HG03378 (cell line): Measurements from ENCODE around the gene UMPS.

ENCODE experiments used
- ATAC-seq: cut with Tn5 transposase; IDR thresholded peaks from one replicate; pipeline ENCODE4 v1.9.1; 2021; ENCODE audit warnings: mild to moderate bottlenecking, moderate library complexity; ENCODE audit not compliant: unreplicated experiment

The UMPS gene

DNA sequence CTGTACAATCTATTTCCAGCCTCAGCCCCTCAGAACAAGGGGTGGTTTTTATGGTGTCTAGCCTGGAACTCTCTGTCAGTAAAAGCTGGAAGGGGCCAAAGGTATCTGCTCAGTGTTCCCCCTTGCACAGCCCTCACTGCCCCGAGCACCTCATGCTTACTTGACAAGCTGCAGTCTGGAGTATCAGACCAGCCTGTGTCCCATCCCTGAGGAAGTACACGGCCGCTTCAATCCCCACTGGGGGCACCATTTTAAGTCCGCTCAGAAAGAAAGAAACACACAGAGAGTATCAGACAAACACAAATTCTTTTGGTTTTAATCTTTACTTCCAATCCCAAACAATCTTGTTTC, 32.4 kb downstream of the UMPS start:
- no peak for ATAC-seq

DNA sequence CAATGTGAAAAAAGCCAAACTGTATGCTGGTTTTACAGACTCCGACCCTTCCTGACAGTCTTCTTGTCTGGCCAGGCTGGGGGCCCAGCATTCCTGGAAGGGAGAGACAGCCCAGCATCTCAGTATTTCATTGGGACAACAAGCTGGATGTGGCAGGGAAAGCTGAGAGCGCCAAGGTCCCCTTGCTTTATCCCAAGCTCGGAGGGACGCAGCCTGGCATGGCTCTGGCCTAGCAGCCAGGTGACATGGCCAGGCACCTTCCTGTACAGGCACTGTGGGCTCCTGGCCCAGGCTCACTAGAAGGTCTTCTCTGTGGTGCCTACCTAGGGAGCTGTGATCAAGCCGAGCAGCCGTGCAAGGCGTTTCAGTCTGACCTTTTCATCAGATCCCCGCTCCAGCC, 33.0 kb downstream of the UMPS start:
- ATAC-seq: no peak

DNA sequence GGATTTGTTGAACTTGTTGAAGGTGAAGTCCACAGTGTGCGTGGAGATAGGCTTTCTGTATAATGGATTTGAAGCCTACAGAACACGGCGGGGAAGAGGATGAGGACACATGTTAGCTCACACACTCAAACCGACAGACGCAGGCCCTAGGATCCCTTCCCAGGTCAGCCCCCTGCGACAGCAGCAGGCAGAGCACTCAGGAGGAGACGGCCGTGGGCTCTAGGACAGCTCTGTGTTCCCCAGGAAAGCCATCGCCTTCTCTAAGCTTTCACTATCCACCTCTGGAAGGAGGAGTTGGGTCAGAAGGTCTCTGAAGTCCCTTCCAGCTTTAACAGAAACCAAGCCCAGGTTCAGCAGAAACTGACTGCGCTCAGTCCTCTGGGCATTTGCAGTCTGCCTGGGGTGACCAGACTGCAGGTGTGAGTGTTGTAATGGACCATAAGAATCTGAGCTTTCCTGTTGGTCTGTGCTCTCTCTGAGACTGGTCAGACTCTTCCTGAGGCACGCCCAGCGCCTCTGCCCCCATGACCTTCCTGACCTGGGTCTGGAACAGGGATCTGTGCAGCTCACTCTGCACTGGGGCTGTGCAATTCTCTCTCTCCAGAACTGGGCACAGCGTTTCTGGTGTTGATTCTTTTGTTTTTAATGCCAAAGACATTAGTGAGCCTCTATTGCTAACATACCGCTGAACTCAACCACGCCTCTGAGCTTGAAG, 33.5 kb downstream of the UMPS start:
- no peak for ATAC-seq

DNA sequence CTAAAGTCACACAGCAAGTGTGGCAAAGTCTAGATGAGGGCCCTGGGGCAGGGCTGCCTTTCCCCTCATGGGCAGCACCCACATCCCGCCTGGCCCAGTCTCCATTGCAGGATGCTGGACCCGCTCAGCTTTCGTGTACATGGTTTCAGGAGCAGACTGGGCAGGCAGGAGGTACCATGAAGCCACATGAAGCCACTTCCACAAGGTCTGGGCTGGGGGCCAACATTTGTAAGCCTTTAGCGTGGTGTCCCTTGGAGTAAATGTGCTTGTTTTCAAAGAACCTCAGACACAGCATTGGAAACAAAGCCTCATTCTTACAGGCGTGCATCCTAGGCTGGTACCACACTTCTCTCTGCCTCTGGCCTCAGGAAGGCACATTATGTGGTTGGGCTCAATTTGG, 34.5 kb downstream of the UMPS start:
- ATAC-seq: no peak

DNA sequence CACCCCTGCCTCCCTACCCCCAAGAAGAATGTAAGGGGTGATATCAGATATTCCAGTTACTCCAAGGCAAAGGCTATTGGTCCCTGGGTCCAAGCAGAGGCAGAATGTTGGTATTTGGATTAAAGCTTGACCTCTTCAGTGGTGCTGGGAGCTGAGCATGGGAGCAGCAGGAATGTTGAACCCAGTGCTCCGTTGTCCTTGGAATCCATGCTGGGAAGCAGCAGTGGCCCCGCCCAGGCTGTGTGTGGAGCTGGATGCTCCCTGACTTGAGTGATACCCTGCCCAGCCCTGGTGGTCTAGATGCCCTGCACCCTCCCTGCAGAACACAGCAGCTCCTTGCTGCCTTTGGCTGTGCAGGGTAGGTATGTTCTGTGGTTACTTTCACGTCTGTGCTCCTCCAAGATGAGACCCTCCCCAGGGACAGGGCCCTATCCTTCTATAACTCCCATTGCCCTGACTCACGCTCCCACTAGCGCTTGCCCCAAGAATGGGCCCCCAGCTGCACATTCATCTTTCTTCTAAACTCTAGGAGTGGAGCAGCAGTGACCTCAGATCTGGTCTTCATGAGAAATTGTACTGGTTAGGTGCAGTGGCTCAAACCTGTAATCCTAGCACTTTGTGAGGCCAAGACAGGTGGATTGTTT, 35.1 kb downstream of the UMPS start:
- ATAC-seq: no peak

DNA sequence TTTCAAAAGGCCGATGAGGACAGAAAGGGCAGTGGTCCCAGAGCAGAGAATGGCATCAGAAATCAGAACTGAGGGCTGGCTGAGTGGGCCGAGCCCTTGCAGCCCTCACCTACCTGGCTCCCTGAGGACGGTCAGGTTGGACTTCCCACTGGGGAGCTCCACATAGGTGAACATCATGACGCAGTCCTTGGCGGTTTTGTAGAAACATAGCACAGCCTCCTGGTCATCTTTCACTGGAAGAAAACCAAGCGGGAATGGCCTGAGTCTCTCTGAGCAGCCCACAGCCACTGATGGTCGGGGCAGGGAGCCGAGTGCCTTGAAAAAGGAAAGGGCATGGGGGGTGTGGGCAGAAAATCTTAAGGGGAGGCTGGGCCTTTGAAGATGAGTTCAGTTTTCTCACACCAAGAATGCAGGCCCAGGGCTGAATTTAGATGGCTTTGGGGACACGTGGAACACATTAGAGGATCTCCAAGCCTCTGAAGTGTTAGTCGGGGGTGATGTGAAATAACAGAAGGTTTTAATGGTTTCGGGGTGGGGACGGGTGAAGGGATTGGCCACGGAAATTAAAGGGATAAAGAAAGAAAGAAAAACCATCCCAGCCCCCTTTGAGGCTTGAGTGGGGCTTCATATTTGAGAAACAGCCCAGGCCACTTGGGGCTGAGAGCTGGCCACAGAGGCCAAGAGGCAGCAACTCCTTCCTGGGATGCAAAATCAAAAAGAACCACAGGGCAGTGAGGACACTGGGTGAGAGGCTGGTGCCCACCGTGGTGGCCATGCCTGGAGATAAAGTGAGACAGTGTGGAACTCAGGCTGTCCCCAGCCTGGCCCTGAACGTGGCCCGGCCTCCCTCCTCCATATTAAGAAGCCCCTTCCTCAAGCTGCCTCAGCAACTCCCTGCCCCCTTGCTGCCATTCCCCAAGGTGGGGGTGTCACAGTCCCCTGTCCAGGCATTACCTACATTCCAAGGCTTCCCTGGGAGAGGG, 36.2 kb downstream of the UMPS start:
- no peak for ATAC-seq

DNA sequence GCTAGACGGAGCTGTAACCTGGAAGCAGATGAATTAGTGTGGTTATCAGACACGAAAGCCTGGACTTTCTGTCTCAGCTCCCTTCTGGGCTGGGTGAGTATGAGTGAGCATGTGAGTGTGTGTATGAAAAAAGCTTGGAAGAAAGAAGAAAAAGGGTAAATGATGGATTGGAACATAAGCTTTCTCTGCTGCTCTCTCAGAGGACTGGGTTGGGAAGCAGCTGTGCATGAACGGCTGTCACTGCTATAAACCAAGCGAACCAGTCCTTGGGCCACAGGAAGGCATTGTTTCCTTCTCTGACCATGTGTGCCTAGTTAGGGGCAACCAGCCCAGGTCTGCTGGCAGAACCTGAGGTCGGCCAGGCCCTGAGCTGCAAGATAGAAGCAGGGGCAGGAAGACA, 37.0 kb downstream of the UMPS start:
- ATAC-seq: no peak

DNA sequence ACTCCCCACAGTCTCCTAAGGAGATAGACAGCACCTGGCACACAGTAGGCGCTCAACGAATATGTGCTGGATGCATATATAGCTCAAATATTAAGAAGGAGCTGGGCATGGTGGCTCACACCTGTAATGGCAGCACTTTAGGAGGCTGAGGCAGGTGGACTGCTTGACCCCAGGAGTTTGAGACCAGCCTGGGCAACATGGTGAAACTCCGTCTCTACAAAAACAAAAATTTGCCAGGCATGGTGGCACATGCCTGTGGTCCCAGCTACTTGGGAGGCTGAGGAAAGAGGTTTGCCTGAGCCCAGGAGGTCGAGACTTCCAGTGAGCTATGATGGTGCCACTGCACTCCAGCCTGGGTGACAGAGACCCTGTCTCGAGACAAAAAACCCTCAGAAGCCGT, 37.4 kb downstream of the UMPS start:
- no peak for ATAC-seq

DNA sequence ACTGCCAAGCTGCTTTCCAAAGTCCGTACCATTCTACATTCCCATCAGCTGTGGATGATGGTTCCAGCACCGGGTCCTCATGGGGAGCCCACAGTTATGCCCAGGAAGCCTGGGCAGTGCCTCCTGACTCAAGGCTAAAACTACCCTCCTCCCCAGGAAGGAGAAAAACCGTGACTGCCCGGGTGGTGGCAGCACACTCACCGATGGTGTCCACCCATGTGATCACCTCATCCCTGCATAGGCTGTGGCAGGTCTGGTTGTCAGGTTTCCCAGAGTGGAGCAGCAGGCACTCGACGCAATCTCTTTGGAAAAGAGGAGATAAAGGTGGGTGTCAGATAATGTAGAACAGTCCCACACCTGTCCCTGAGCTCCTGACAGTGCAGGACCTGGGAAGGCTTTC, 38.6 kb downstream of the UMPS start:
- ATAC-seq: no peak

DNA sequence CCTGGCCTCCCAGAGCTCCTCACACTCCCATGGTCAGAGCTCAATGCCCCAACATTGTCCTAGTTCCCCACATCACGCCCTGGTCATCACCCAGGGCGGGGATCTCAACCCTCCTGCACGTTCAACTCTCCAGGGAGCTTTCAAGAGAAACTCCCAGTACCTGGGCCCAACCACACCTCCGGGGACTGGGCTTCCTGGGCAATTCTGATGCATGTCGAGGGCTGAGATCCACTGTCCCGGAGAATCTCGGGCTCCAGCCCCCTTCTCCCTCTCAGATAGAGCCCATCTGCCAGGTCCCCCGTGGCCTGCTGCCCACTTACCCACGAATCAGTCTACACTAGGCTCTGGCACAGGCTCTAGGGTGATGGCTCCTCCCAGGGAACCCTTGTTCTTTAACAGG, 39.2 kb downstream of the UMPS start:
- no peak for ATAC-seq

DNA sequence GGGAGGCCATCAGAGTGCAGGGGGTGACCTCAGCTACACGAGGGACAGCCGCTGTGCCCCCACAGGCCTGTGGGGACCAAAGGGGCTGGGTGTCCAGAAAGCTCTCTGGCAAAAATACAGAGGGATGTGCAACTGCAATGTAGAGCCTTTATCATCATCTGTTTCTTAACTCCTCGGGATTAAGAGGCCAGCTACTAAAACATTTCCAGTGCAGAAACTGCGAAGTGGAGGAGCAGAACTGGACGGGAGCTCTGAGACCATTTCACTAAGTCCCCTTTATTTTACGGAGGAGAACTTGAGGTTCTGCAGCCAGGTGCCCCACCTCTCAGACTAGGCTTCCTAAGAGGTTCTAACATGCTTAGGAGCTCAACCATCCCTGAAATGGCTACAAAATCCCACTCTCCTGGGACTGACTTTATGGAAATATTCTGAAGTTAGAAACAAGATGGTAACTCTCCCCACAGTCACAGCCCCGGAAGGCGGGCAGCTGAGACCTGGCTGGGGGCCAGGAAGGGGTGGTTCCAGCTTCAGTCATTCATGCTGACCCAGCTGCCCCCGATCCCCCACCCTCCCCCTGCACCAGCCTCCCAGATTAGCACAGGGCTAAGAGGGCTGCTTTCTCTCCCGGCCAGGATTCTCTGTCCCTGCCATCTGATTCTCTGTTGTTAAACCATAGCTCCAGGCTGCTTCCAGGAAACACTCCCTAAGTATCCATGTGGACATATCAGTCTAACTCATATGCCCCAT, 40.3 kb downstream of the UMPS start:
- no peak for ATAC-seq

DNA sequence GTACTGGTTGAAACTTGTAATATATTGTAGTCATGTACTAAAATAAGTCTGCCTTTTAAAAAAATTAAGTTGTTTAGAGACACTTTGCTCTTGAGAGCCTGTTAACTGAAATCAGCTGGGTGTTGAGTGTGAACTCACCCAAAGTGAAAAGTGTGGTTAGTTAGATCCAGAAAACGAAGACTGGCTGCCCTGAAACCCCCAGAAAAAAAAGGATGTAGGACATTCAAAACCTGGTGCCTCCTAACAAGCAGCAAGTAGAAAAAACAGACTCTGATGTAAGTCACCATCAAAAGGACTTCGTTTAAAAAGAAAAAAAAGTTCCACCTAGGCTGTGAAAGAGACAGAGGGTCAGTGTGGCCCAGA, 40.8 kb downstream of the UMPS start:
- ATAC-seq: no peak

DNA sequence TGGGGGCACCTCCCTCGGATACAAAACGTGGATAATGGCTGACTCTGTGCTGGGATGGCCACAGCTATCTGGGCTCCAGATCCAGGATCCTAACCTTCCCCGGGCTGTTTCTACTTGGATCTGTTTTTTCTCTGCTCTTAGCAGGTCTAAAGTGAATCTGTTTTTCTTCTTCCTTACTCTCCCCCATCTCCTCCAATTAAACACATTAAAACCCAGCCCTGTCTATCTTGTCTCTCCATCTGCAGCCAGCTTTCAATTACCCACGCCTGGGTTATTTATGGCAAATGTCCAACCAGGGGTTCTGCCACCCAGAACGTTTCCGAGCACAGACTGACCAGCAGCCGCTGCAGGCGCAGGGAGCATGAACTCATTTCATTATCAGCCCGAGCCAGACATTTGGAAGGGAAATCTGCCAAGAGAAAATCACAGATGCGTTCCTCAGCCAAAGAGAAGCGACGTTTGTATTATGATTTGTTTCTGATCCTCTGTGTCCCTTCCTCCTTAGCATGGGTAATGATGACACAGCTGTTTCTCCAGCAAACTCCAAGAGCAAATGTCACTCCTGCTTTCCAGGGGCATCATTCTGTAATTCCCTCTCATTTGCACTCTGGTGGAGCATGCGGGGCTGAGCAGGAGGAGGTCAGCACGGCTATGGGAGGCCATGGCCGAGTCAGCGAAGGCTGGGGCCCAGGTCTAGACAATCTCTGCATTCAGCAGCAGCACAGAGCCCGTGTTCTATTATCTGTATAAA, 42.0 kb downstream of the UMPS start:
- no peak for ATAC-seq

DNA sequence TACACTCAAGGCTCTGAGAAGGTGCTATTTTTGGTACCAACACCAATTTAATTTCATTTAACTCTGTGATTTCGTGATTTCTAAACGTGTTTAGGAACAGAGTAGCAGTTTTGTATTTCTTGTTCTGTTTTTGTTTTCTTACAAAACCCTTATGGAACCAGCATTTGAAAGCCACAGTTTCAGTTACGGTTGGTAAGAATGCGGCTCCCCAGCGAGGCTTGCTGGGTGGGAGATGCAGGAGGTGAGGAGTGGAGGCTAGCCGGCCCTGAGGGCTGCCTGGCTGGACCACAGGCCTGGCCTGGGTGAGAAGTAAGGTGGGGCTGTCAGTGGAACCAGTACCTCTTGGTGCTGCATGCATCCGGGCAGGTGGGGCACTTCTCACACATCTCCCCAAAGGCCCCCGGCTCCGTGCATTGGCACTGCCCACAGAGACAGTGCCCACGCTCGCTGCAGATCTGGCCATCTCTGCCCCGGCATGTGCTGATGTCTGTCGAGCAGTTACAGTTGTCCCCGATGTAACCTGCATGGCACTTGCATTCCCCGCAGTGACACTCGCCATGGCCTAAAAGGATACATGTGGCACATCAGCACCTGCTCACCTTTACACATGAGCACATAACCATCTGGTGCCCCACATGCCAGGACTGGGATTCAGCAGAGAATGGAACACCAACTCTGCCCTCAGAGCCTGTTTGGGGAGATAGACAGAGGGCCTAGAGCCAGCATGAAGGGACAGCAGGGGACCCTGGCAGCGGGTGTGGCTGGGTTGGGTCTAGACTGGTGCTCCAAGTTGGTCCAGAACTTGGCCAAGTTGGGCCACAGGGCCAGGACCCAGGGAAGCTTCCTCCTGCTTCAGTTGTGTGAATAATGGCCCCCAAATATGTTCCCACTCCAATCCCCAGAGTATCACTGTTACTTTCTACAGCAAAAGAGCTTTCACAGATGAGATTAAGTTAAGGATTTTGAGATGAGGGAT, 43.4 kb downstream of the UMPS start:
- ATAC-seq: no peak

DNA sequence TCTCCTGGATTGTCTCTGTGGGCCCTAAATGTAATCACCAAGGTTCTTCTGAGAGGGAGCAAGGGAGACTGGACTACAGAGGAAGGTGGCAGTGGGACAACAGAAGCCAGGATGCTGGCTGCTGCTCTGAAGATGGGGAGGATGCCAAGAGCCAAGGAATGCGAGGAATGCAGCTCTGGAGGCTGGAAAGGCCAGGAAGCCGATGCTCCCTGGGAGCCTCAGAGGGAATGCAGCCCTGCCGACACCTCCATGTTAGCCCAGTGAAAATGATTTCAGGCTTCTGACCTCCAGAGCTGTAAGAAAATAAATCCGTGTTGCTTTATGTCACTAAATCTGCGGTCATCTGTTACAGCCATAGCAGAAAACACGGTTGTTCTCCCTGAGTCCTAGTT, 44.1 kb downstream of the UMPS start:
- no peak for ATAC-seq

DNA sequence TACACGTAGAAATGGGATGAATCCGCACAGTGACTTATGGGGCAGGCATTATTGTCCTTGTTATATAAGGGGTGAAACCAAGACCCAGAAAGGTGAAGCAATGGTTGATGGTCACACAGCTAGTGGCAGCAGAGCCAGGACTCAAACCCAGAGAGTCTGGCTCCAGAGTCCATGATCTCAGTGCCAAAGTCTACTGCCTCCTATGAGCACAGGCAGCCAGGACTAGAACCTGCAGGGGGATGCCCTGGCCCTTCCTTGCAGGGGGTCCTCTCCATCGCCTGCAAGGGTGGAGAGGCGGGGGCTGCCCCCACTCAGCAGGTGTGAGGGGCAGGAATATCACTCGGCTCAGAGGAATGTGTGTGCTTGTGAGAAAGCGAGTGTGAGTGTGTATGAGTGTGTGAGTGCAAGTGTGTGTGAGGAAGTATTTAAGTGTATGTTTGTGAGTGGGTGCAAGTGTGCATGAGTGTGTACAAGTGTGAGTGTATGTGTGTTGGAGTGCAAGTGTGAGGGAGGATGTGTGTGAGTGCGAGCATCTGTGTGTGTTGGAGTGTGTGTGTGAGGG, 44.7 kb downstream of the UMPS start:
- ATAC-seq: no peak

DNA sequence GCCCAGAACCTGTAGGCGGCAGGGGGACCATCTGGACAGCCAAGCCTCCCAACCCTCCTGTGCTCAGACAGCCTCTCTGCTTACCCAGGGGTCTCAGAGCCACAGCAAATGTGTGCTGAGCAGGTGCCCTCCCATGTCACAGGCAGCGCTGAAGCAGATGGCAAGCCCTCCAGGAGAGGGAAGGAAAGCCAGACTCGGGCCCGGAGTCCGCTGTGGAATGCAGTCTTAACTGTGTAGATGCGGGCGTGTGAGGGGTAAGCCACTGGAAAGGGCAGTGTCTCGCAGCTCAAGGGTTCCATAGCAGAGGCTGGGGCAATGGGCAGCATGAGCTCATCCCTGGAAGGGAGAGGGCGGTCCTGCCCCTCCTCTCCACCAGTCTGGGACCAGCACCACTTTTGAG, 45.6 kb downstream of the UMPS start:
- ATAC-seq: no peak

DNA sequence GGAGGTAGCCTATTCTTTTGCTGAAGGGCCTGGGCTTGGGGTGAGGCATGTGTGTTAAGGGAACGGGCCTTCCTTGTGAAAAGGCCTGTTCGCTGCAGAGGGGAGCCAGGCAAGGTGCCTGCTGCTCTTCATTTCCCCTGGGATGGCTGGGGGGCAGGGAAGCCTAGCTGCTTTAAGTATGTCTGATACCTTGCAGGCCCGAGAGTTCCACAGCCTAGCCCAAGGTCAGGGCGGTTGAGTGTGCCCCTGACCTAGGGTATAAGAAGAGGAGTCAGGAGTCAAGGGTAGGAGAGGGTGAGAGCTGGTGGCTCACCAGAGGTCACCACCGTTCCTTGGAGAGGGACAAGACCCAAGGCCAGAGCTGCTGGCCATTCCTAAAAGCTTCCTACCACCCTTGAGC, 46.6 kb downstream of the UMPS start:
- ATAC-seq: no peak
